ENCODE measurements around the gene RTN3.

GRCh38 chr11:63672156-63672463 is 9.2 kb upstream of the RTN3 start:
- TF ChIP-seq CTCF (conservative IDR thresholded peaks at IDR 0.05; ENCODE audit: low read length) (no peak), EZH2phosphoT487 (IDR thresholded peaks at IDR 0.05; ENCODE audit: borderline replicate concordance, low read depth, low read length) (no peak)

Measured in OCI-LY7 (cell line).